Measurements from ENCODE around the gene MCM3AP.

MCM3AP gene

GRCh38 chr21:46266946-46267345 lies 18.5 kb downstream of the MCM3AP start:
- no peaks in the 10 kb centered on the region for H3K9me3 ChIP-seq (ENCODE audit: control insufficient read depth, insufficient read depth, low read length)
- no peaks in the 10 kb centered on the region; the same call in 1 of the 2 replicates for H3K79me2 ChIP-seq (ENCODE audit: control insufficient read depth, low read length)
- peaks cover 79% of the 10 kb centered on the region for H3K36me3 ChIP-seq (ENCODE audit: control insufficient read depth, low read length)
- no peak overlapping the region for H3K4me3 ChIP-seq (ENCODE audit: low read length)
- TF ChIP-seq EZH2phosphoT487 (IDR thresholded peaks at IDR 0.05; ENCODE audit: borderline replicate concordance, low read length) (no peak), CTCF (IDR thresholded peaks at IDR 0.05; ENCODE audit: low read depth, low read length, poor library complexity, severe bottlenecking) (no peak)
- no peak overlapping the region for H3K4me2 ChIP-seq (ENCODE audit: low read length)
- H3F3A ChIP-seq (ENCODE audit: control insufficient read depth, insufficient read depth): no peaks in the 10 kb centered on the region
- no peaks in the 10 kb centered on the region for H3K27me3 ChIP-seq (ENCODE audit: control insufficient read depth, low read length)
- no peaks in the 10 kb centered on the region for H3K9me2 ChIP-seq (replicated peaks; ENCODE audit: control insufficient read depth, low read length)
- no peak overlapping the region for H3K27ac ChIP-seq (ENCODE audit: low read depth, low read length)
- H4K20me1 ChIP-seq (ENCODE audit: control insufficient read depth, insufficient read depth, low read depth, low read length): 0 out of 2 replicates have a peak, but pooled peaks cover 7% of the 10 kb centered on the region
- no peaks in the 10 kb centered on the region for H3K4me1 ChIP-seq (ENCODE audit: control insufficient read depth, low read length)

GRCh38 chr21:46265736-46266525 lies 19.5 kb downstream of the MCM3AP start:
- Histone ChIP-seq H3F3A (ENCODE audit: control insufficient read depth, insufficient read depth) (no peaks in the 10 kb centered on the region), H3K4me3 (ENCODE audit: low read length) (no peak overlapping the region), H4K20me1 (ENCODE audit: control insufficient read depth, insufficient read depth, low read depth, low read length) (0 out of 2 replicates have a peak, but pooled peaks cover 7% of the 10 kb centered on the region), H3K4me2 (ENCODE audit: low read length) (no peak overlapping the region), H3K79me2 (ENCODE audit: control insufficient read depth, low read length) (no peaks in the 10 kb centered on the region; the same call in 1 of the 2 replicates), H3K27me3 (ENCODE audit: control insufficient read depth, low read length) (no peaks in the 10 kb centered on the region), H3K36me3 (ENCODE audit: control insufficient read depth, low read length) (peaks cover 76% of the 10 kb centered on the region), H3K4me1 (ENCODE audit: control insufficient read depth, low read length) (no peaks in the 10 kb centered on the region), H3K9me3 (ENCODE audit: control insufficient read depth, insufficient read depth, low read length) (no peaks in the 10 kb centered on the region), H3K27ac (ENCODE audit: low read depth, low read length) (no peak overlapping the region), H3K9me2 (replicated peaks; ENCODE audit: control insufficient read depth, low read length) (no peaks in the 10 kb centered on the region)
- TF ChIP-seq CTCF (IDR thresholded peaks at IDR 0.05; ENCODE audit: low read depth, low read length, poor library complexity, severe bottlenecking) (no peak), EZH2phosphoT487 (IDR thresholded peaks at IDR 0.05; ENCODE audit: borderline replicate concordance, low read length) (no peak)

DNA sequence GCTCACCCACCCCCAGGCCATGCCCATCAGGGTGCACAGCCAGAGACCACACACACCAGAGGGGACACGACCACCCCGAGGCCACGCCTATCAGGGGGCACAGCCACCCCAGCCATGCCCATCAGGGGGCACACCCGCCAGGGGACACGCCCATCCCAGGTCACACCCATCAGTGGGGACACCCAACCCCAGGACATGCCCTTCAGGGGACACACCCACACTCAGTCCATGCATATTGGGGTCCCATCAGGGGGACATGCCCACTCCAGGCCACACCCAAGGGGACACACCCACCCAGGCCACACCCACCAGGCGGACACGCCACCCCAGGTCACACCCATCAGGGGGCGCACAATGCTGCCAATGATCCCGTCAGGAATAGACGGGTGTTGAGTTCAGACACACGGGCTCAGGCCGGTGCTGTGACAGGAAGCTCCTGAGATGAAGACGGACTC lies 20.7 kb downstream of the MCM3AP start:
- Histone ChIP-seq H3K79me2 (ENCODE audit: control insufficient read depth, low read length) (no peaks in the 10 kb centered on the region; the same call in 1 of the 2 replicates), H3K27ac (ENCODE audit: low read depth, low read length) (no peak overlapping the region), H3K36me3 (ENCODE audit: control insufficient read depth, low read length) (peaks cover 73% of the 10 kb centered on the region), H3F3A (ENCODE audit: control insufficient read depth, insufficient read depth) (no peaks in the 10 kb centered on the region), H3K27me3 (ENCODE audit: control insufficient read depth, low read length) (no peaks in the 10 kb centered on the region), H3K4me1 (ENCODE audit: control insufficient read depth, low read length) (no peaks in the 10 kb centered on the region), H3K4me3 (ENCODE audit: low read length) (no peak overlapping the region), H4K20me1 (ENCODE audit: control insufficient read depth, insufficient read depth, low read depth, low read length) (0 out of 2 replicates have a peak, but pooled peaks cover 7% of the 10 kb centered on the region), H3K9me3 (ENCODE audit: control insufficient read depth, insufficient read depth, low read length) (no peaks in the 10 kb centered on the region), H3K9me2 (replicated peaks; ENCODE audit: control insufficient read depth, low read length) (no peaks in the 10 kb centered on the region), H3K4me2 (ENCODE audit: low read length) (no peak overlapping the region)
- peak; percentile 21 for TF ChIP-seq CTCF (IDR thresholded peaks at IDR 0.05; ENCODE audit: low read depth, low read length, poor library complexity, severe bottlenecking)
- TF ChIP-seq EZH2phosphoT487 (IDR thresholded peaks at IDR 0.05; ENCODE audit: borderline replicate concordance, low read length): no peak

Data from DOHH2 (cell line).